CD4-positive, alpha-beta T cell treated with Interleukin-15 for 1 hour (primary cell): ENCODE measurements around the gene CELSR2.

Experiments used
- DNase-seq: peaks from one replicate; pipeline ENCODE4 v3.0.0-alpha.2; 2020

CELSR2 gene

DNA sequence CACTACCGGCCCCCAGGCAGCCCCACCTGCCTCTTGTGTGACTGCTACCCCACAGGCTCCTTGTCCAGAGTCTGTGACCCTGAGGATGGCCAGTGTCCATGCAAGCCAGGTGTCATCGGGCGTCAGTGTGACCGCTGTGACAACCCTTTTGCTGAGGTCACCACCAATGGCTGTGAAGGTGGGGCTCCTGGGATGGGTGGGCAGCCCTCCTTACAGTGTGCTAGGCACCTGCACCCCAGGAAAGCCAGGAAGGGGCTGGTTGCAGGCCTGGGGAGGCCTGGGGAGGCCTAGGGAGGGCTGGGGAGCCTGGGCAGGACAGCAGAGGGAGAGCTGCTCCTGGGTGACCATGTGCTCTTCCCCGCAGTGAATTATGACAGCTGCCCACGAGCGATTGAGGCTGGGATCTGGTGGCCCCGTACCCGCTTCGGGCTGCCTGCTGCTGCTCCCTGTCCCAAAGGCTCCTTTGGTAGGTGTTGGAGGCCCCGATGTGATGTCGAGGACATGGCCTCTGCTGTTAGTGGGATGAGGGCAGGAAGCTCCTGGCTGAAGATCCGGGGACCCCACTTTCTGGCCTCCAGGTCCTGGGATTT lies 16.5 kb downstream of the CELSR2 start:
- DNase-seq = no peak

DNA sequence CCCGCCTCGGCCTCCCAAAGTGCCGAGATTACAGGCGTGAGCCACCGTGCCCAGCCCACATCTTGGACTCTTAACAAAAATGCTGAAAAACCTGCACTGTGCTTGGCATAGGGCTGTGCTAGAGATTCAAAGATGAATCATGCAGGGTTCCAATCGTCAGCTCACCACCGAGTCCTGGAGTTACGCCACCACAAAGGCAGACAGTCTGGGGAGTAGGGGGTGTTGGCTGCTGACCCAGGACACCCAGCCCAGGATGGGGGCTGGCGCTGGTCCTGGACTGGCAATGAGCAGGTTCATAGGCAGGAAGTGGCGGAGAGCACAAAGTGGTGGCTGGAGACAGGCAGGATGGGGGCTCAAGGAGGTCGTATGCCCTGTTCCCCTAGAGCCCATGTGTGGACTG lies 17.6 kb downstream of the CELSR2 start:
- no peak for DNase-seq

DNA sequence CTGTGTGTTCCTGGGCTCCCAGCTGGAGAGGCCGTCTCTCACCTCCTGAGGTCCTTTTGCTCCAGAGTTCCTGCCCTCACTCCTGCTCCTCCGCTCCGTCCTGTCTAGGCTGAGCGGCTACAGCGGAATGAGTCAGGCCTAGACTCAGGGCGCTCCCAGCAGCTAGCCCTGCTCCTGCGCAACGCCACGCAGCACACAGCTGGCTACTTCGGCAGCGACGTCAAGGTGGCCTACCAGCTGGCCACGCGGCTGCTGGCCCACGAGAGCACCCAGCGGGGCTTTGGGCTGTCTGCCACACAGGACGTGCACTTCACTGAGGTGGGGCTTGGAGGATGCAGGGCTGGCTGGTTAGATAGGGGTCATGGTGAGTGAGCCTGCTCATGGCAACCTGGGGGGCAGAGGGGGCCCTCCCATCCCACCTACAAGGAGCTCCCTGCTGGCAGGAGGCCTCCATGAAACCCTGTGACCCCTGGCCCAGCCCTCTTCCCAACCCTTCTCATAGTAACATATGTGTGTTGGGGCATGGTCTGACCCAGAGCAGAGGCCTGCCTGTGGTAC lies 18.5 kb downstream of the CELSR2 start:
- DNase-seq = no peak

DNA sequence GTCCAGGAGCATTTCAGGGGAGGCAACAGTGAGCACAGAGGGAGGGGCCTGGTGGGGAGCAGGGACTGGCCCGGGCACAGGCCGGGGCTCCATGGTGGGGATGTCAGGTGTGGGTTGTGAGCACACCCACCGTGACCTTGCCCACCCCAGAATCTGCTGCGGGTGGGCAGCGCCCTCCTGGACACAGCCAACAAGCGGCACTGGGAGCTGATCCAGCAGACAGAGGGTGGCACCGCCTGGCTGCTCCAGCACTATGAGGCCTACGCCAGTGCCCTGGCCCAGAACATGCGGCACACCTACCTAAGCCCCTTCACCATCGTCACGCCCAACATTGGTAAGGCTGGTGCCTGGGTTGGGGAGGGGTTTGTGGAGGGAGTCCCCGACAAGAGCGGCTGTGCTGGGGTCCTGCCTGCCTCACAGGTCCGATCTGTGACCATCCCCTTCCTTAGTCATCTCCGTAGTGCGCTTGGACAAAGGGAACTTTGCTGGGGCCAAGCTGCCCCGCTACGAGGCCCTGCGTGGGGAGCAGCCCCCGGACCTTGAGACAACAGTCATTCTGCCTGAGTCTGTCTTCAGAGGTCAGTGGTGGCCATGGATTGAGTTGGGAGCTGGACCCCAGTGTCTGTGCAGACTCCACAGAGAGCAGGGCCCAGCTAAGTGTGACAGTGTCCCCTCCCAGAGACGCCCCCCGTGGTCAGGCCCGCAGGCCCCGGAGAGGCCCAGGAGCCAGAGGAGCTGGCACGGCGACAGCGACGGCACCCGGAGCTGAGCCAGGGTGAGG lies 19.3 kb downstream of the CELSR2 start:
- DNase-seq = no peak

DNA sequence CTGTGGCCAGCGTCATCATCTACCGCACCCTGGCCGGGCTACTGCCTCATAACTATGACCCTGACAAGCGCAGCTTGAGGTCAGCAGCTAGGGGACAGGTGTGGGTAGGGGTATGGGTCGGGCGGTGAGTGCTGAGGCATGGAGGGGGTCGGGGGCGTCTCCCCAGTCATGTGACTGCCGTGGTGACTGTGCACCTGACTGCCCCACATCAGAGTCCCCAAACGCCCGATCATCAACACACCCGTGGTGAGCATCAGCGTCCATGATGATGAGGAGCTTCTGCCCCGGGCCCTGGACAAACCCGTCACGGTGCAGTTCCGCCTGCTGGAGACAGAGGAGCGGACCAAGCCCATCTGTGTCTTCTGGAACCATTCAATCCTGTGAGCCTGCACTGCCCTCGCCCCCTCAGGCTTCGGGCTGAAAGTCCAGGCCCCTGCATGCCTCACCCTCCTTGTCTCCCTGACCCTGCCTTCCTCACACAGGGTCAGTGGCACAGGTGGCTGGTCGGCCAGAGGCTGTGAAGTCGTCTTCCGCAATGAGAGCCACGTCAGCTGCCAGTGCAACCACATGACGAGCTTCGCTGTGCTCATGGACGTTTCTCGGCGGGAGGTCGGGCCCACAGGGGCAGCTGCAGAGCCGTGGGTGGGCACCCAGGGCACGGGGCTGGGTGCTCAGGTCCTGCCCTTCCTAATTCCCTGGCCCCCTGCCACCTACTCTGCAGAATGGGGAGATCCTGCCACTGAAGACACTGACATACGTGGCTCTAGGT lies 20.1 kb downstream of the CELSR2 start:
- no peak for DNase-seq

DNA sequence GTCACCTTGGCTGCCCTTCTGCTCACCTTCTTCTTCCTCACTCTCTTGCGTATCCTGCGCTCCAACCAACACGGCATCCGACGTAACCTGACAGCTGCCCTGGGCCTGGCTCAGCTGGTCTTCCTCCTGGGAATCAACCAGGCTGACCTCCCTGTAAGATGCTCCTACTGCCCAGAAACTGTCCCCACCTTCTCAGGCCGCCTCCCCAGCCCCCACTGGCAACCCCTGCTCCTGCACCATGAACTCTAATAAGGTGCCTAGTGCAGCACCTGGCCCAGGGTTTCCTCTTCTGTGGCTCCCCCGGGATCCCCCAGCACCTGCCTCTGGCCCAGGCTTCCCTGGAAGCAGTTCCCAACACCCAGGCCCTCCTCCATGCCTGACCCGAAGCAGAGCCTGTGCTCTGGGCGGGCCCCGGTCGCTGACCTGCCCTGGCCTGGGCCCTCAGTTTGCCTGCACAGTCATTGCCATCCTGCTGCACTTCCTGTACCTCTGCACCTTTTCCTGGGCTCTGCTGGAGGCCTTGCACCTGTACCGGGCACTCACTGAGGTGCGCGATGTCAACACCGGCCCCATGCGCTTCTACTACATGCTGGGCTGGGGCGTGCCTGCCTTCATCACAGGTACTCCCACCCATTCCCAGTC lies 20.8 kb downstream of the CELSR2 start:
- no peak for DNase-seq

DNA sequence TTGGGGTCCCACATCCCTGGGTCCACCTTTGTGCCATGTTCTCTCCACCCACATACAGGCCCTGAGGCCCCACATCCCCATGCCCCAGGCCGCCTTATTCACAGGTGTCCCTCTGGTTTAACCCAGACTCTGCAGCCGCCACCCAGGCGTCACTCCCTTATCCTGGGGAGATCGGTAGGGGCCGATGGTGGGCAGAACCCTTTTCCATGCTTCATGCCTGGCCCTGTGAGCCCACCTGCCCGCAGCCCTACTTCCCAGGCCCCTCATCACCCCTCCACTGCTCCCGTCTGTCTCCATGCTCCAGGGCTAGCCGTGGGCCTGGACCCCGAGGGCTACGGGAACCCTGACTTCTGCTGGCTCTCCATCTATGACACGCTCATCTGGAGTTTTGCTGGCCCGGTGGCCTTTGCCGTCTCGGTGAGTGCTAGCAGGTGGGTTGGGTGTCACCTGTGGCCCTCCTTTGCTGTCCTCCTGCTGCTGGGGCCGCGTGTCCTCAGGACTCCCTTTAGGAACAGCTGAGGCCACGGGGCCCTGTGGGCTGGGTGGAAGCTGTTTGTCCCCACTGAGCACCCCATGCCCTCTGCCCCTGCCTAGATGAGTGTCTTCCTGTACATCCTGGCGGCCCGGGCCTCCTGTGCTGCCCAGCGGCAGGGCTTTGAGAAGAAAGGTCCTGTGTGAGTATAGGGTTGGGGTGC lies 21.4 kb downstream of the CELSR2 start:
- no peak for DNase-seq

DNA sequence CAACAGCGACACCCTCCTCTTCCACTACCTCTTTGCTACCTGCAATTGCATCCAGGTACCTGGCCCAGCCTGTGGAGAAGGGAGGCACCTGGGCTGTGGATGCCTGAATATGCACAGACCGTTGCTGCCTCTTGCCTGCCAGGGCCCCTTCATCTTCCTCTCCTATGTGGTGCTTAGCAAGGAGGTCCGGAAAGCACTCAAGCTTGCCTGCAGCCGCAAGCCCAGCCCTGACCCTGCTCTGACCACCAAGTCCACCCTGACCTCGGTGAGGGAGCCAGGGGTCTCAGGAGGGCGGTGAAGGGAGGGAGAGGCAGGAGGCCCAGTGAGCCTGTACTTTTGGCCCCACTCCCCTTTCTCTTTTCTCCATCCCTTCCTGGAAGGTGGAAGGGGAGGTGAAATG lies 22.1 kb downstream of the CELSR2 start:
- DNase-seq = no peak

DNA sequence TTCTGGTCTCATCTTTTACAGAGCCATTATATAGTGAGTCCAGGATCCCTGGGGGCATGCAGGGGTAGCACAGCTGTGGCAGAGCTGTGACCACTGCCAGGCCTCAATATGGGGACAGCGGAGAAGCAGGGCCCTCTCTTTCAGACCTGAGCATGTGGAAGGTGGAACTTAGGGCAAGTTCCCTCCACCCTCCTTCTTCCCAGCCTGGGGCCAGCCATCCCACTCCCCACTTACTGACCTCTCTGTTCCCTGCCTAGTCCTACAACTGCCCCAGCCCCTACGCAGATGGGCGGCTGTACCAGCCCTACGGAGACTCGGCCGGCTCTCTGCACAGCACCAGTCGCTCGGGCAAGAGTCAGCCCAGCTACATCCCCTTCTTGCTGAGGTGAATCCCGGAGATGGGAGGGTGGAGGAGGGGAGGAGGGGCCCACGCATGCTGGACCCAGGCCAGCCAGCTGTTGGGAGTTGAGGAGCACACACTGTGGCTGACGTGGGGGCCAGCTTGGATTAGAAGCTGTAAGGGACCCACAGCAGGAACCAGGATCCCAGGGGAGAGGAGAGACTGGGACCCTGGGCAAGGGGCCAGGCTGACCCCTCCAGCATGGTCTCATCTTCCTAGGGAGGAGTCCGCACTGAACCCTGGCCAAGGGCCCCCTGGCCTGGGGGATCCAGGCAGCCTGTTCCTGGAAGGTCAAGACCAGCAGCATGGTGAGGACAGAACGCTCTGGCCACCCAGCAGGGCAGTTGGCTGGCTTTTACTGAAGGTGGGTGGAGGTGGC lies 22.9 kb downstream of the CELSR2 start:
- DNase-seq = no peak

DNA sequence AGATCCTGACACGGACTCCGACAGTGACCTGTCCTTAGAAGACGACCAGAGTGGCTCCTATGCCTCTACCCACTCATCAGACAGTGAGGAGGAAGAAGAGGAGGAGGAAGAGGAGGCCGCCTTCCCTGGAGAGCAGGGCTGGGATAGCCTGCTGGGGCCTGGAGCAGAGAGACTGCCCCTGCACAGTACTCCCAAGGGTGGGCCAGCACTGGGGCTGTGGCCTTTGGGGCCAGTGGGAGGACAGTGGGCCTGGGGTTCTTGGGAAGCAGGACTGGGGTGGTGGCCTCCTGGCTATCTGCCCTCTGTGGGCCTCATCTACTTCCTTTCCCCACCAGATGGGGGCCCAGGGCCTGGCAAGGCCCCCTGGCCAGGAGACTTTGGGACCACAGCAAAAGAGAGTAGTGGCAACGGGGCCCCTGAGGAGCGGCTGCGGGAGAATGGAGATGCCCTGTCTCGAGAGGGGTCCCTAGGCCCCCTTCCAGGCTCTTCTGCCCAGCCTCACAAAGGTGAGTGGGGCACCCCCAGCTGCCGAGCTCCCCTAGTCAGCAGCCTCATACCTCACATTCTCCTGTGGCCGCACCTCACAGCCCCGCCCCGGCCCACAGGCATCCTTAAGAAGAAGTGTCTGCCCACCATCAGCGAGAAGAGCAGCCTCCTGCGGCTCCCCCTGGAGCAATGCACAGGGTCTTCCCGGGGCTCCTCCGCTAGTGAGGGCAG lies 23.6 kb downstream of the CELSR2 start:
- DNase-seq = no peak

DNA sequence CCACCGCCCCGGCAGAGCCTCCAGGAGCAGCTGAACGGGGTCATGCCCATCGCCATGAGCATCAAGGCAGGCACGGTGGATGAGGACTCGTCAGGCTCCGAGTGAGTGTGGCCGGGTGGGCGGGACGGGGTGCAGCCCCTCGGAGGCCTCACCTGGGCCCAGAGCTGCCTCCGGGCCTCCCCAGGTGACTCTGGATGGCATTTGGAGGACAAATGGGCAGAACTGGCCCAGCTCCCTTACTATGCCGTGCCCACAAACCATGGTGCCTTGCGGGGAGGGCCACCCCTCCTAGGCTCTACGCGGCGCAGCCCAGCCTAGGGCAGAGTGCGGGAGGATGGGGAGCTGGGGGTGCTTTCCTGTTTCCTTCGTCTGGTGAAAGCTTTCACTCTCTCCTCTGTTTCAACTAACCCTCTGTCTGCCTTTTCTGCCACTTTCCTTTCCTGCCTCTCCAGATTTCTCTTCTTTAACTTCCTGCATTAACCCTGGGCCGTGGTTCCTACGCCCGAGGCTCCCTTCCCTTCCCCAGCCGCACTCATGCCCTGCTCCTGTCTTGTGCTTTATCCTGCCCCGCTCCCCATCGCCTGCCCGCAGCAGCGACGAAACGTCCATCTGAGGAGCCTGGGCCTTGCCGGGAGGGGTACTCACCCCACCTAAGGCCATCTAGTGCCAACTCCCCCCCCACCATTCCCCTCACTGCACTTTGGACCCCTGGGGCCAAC lies 24.4 kb downstream of the CELSR2 start:
- no peak for DNase-seq

DNA sequence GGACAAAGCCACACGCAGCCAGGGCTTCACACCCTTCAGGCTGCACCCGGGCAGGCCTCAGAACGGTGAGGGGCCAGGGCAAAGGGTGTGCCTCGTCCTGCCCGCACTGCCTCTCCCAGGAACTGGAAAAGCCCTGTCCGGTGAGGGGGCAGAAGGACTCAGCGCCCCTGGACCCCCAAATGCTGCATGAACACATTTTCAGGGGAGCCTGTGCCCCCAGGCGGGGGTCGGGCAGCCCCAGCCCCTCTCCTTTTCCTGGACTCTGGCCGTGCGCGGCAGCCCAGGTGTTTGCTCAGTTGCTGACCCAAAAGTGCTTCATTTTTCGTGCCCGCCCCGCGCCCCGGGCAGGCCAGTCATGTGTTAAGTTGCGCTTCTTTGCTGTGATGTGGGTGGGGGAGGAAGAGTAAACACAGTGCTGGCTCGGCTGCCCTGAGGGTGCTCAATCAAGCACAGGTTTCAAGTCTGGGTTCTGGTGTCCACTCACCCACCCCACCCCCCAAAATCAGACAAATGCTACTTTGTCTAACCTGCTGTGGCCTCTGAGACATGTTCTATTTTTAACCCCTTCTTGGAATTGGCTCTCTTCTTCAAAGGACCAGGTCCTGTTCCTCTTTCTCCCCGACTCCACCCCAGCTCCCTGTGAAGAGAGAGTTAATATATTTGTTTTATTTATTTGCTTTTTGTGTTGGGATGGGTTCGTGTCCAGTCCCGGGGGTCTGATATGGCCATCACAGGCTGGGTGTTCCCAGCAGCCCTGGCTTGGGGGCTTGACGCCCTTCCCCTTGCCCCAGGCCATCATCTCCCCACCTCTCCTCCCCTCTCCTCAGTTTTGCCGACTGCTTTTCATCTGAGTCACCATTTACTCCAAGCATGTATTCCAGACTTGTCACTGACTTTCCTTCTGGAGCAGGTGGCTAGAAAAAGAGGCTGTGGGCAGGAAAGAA lies 25.5 kb downstream of the CELSR2 start:
- no peak for DNase-seq

DNA sequence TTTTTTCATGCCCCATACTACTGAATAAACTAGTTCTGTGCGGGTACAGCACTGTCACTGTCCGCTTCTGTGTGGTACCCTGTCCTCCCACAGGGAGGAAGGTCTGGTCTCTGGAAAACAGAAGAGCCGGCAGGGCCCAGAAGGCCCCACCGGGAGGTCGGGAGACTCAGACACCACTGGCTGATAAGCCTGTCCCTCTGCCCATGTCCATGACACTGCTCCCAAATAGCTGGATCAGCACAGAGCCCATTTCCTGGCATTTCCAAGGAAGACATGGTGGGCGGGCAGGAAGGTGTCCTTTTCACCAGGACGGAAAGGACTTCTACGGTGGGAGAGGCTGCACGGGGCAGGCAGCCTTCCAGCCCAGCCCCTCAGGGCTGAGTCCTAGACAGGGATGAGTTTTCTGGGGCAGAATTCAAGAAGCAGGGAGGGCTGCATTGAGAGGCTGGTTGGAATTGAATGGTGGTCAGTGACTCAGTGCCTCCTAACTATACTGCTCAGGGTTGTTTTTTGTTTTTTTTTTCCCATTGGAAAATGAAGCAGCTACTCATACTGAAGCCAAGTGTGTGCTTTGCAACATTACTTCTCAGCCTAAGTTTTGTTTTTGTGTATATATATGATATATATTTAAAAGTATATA lies 26.5 kb downstream of the CELSR2 start:
- DNase-seq = no peak

DNA sequence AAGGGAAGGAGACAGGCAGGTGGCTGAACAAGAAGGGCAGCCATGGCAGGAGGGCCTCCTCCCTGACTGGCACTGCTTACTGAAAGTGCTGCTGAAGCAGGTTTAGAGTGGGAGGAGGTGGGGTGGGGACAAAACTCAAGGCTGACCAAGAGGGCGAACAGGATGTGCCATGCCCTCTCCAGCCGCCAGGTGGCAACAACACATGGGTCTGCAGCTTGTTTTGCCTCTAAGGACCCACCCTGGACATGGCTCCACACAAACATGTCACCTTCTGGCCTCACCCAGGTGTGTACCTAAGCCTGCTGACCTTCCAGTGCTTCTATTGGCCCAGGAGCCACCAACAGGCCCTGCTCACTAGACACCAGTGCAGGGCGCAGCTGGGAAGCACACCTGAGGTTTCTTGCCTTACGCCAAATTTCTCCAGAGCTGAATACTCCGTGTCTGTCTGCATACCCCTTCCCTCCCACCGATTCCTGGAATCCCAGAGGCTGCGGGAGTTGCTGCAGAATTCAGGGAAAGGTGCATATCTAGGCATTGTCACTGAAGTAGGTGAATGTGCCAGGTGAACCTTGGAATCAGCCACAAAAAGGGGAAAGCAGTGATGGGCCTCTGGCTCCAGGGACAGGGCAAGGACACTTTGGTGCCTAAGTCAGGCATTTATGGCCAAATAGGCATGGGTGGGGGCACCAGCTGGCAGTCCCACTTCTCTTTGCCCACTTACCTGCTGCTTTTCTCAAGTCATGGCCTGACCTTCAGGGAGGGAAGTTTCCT lies 28.3 kb downstream of the CELSR2 start:
- peak; percentile 63 for DNase-seq

DNA sequence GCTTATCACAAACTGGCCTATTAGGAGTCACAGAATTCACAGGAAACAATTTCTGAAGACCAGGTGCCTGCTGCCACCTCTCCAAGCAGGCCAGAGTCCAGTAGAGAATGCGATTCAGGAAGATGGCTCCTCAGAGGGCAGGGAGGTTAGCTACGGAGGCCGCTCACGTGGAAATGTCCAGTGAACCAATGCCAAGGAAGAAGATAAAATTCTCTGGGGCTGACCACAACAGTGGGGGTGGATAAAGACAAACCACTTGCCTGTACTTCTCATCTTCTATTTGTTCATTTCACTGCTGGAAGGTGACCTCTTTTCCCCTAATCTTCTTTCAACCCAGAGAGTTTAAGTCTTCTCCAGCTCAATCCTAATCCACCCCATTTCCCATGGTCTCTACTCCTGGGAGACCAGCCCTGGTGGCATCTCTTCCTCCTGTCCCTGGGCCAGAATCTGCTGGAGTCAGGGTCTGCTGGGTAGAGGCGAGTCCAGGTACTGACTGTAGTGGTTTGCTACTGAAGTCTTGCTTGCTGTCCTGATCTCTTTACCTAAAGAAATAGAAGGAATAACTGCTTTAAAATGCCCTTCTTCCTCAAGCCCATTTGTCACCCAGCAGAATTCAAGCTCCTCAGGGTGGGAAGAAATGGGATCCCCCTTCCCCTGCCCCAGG lies 30.4 kb downstream of the CELSR2 start:
- no peak for DNase-seq

DNA sequence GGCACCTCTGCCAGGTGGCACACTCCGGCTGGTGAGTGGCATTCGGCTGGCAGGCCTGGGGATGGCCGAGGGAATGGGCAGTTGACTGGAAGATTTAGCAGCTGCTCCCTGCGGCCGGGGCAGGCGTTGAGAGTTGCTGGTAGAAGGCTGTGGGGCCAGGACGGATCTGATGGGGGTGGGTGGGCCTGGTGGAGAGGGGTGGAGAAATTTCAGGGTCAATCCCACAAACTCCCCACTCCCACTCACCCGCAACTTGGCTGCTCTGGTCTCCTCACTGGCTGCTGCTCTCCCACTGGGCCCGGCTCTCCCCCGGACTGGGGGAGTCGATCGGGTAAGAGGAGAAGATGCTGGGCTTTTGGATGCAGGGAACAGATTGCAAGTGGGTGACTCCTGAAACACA lies 31.5 kb downstream of the CELSR2 start:
- DNase-seq = no peak
